Smooth muscle cell (in vitro differentiated cells): ENCODE results near the gene DENND1A. TPM values are rescaled to one million over a fixed set of nuclear protein-coding genes. Genes with fewer than 3 reads are reported as not detected.

Experiments
- DNase-seq: peaks from one replicate; lab custom pipeline; 2025; ENCODE audit not compliant: unreplicated experiment; lab: John Stamatoyannopoulos, UW
- H2AFZ ChIP-seq: fragments of 200-600 bp; sonication (generic); 2 replicates; pipeline ENCODE4 v1.6.0; 2016; ENCODE audit warnings: antibody characterized with exemption, low read depth, mild to moderate bottlenecking
- H3F3A ChIP-seq: fragments of 200-600 bp; sonication (generic); 2 replicates; pipeline ENCODE4 v1.6.0; 2017; ENCODE audit warnings: antibody characterized with exemption, low read depth
- H3K27ac ChIP-seq: fragments of 200-600 bp; sonication (generic); 2 replicates; pipeline ENCODE4 v1.5.1; 2016; ENCODE audit warnings: low read depth, mild to moderate bottlenecking
- H3K27me3 ChIP-seq: fragments of 200-600 bp; sonication (generic); 2 replicates; pipeline ENCODE4 v1.6.1; 2016; ENCODE audit warnings: low read depth, mild to moderate bottlenecking
- H3K36me3 ChIP-seq: fragments of 200-600 bp; sonication (generic); 2 replicates; pipeline ENCODE4 v1.5.1; 2016; ENCODE audit warnings: low read depth
- H3K4me1 ChIP-seq: fragments of 200-600 bp; sonication (generic); 2 replicates; pipeline ENCODE4 v1.5.1; 2016; ENCODE audit warnings: low read depth
- H3K4me2 ChIP-seq: fragments of 200-600 bp; sonication (generic); 2 replicates; pipeline ENCODE4 v1.6.0; 2016; ENCODE audit warnings: mild to moderate bottlenecking
- H3K4me3 ChIP-seq: fragments of 200-600 bp; sonication (generic); 2 replicates; pipeline ENCODE4 v1.5.1; 2016; ENCODE audit warnings: mild to moderate bottlenecking
- H3K79me2 ChIP-seq: fragments of 200-600 bp; sonication (generic); 2 replicates; pipeline ENCODE4 v1.6.0; 2016; ENCODE audit warnings: low read depth, mild to moderate bottlenecking
- H3K9ac ChIP-seq: fragments of 200-600 bp; sonication (generic); 2 replicates; pipeline ENCODE4 v1.6.0; 2016; ENCODE audit warnings: low read depth
- H3K9me3 ChIP-seq: fragments of 200-600 bp; sonication (generic); replicated peaks from 2 replicates; pipeline ENCODE4 v1.5.1; 2016; ENCODE audit warnings: low read depth
- H4K20me1 ChIP-seq: fragments of 200-600 bp; sonication (generic); 2 replicates; pipeline ENCODE4 v1.6.0; 2016; ENCODE audit warnings: low read depth
- WGBS: methylation state at CpG from one replicate; pipeline ENCODE4 v1.1.7; 2016; ENCODE audit warnings: low lambda C conversion rate; 5-methylcytosine and 5-hydroxymethylcytosine counted together
- polyA plus RNA-seq: library from polyadenylated mRNA; unstranded; fragments of >200 nt; fragmentation: Nextera tagmentation; extraction: Ambion mirVana; gene quantifications from 2 replicates; pipeline ENCODE4 v1.2.1, GENCODE V29; 2016
- total RNA-seq: library from RNA; depleted of rRNA; stranded (reverse); fragments of >200 nt; gene quantifications from 2 replicates; pipeline ENCODE4 v1.2.3, GENCODE V29; 2014
- TF ChIP-seq, protein P1 (sequence below): fragments of 200-600 bp; sonication (generic); IDR thresholded peaks from 2 replicates; pipeline ENCODE4 v1.5.1; 2017; ENCODE audit warnings: borderline replicate concordance, mild to moderate bottlenecking, antibody characterized with exemption; ENCODE audit not compliant: insufficient read depth, poor library complexity, severe bottlenecking

Gene DENND1A
- total and polyA plus RNA-seq, 2 experiments from 2014 or later: 8.1 to 20.2 TPM

DNA sequence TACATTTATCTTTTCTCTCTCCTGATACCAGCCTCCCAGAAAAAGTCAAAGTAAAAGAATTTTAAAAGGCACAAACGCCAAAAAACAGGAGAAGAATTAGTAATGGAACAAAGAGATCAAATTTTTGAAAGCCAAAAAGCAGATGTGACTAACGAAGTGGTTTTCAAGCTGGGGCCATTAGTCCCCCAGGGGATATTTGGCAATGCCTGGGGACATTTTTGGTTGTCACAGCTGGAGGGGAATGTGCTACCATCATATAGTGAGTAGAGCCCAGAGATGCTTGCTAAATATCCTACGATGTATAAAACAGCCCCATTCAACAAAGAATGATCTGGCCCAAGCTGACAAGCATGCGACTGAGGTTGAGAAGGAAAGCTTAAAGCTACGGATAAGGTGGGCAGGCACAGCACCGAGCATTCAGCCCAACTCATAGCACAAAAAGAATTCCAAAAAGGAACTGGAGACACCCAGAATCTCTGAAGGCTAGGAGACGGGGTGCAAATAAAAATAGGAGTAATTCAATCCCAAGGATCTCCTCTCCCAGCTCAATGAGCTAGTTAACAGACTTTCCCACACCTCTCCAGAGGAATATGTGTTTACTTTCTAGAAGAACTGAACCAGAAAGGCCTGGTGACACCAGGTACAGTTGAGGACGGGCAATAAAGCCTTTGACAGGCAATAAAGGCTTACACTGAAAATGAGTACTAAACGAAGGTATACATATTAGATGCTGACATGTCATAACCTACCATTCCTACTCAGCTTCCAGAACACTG lies 269.0 kb downstream of the DENND1A start:
- Histone ChIP-seq H3K4me2 (no peak overlapping the region), H3K27me3 (no peaks in the 10 kb centered on the region), H3K9me3 (peaks cover 3% of the 10 kb centered on the region), H3K27ac (no peak overlapping the region), H3K79me2 (no peaks in the 10 kb centered on the region), H3K4me1 (peaks cover 14% of the 10 kb centered on the region), H3K9ac (no peak overlapping the region), H4K20me1 (no peaks in the 10 kb centered on the region), H3K4me3 (no peak overlapping the region), H2AFZ (no peak overlapping the region), H3F3A (no peaks in the 10 kb centered on the region), H3K36me3 (peaks cover 17% of the 10 kb centered on the region)
- TF ChIP-seq, protein P1, sequence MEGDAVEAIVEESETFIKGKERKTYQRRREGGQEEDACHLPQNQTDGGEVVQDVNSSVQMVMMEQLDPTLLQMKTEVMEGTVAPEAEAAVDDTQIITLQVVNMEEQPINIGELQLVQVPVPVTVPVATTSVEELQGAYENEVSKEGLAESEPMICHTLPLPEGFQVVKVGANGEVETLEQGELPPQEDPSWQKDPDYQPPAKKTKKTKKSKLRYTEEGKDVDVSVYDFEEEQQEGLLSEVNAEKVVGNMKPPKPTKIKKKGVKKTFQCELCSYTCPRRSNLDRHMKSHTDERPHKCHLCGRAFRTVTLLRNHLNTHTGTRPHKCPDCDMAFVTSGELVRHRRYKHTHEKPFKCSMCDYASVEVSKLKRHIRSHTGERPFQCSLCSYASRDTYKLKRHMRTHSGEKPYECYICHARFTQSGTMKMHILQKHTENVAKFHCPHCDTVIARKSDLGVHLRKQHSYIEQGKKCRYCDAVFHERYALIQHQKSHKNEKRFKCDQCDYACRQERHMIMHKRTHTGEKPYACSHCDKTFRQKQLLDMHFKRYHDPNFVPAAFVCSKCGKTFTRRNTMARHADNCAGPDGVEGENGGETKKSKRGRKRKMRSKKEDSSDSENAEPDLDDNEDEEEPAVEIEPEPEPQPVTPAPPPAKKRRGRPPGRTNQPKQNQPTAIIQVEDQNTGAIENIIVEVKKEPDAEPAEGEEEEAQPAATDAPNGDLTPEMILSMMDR: no peak
- WGBS: 90% methylated on average over 9 of the region's 9 CpGs
- no peak for DNase-seq

DNA sequence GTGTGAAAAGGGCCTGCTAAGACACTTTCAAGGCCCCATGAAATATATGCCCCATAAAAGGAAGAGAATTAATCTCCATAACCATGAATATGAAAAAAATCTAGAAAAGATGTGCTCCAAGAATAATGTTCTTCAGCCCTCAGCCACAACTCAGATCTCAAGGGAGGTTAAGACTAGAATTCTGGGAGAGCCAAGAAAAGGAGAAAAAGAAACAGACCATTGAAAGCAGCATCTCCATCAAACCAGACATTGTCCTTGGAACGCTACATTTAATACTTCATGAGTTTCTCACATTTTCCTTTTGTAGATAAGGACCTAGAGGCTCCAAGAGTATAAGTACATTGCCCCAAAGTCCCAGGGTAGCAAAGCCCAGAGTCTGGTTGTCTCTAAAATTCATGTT lies 270.6 kb downstream of the DENND1A start:
- Histone ChIP-seq H3K79me2 (no peaks in the 10 kb centered on the region), H3K4me2 (no peak overlapping the region), H3K9me3 (peaks cover 3% of the 10 kb centered on the region), H3K27me3 (no peaks in the 10 kb centered on the region), H2AFZ (no peak overlapping the region), H3K36me3 (peaks cover 8% of the 10 kb centered on the region), H3K27ac (no peak overlapping the region), H3K4me3 (no peak overlapping the region), H3K4me1 (peaks cover 14% of the 10 kb centered on the region), H3K9ac (no peak overlapping the region), H3F3A (no peaks in the 10 kb centered on the region), H4K20me1 (no peaks in the 10 kb centered on the region)
- TF ChIP-seq, protein P1: no peak
- DNase-seq: no peak
- WGBS: 28% methylated on average over 1 of the region's 1 CpG

DNA sequence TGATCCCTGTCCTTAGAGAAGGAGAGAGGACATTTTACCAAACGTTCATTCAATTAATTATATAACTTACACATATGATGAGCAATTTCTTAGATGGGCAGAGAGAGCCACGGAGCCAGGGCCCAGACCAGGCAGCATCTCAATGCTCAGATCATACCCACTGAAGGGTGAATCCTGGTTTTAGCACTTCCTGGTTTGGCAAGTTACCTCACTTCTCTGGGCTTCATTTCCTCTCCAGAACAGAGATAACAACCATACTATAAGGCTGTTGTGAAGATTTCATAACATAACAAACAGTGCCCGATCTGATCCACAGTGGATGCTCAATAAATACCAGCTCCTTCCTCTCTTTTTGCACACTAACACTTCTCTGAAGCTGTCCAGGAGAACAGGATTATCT lies 271.1 kb downstream of the DENND1A start:
- H3K4me3 ChIP-seq: no peak overlapping the region
- peaks cover 14% of the 10 kb centered on the region for H3K4me1 ChIP-seq
- 72% methylated on average over 3 of the region's 3 CpGs for WGBS
- TF ChIP-seq, protein P1: no peak
- H3F3A ChIP-seq: no peaks in the 10 kb centered on the region
- H3K27ac ChIP-seq: no peak overlapping the region
- H4K20me1 ChIP-seq: no peaks in the 10 kb centered on the region
- H3K9ac ChIP-seq: no peak overlapping the region
- H3K4me2 ChIP-seq: no peak overlapping the region
- H3K36me3 ChIP-seq: peaks cover 8% of the 10 kb centered on the region
- no peak overlapping the region for H2AFZ ChIP-seq
- H3K79me2 ChIP-seq: no peaks in the 10 kb centered on the region
- no peaks in the 10 kb centered on the region for H3K27me3 ChIP-seq
- peaks cover under 1% of the 10 kb centered on the region for H3K9me3 ChIP-seq
- no peak for DNase-seq

DNA sequence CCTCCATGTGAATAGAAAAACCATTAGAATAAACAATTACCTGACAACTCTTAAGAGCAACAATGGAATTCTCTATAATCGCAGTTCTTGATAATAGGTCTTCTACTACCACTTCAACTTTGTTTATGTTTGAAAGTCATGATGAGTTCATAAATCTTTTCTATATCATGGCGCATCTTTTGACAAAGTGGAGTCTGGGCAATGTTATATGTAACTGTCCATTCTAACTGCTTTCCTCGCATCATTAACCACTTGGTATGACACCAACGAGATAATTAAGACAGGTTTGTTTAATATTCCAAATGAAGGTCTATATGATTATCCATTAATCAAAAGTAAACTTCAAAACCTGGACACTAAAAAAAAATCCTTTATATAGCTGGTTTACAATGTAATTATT lies 272.0 kb downstream of the DENND1A start:
- peaks cover 14% of the 10 kb centered on the region for H3K4me1 ChIP-seq
- no peaks in the 10 kb centered on the region for H3K27me3 ChIP-seq
- no peaks in the 10 kb centered on the region for H3K79me2 ChIP-seq
- H3K27ac ChIP-seq: no peak overlapping the region
- DNase-seq: no peak
- H2AFZ ChIP-seq: no peak overlapping the region
- TF ChIP-seq, protein P1: no peak
- H4K20me1 ChIP-seq: no peaks in the 10 kb centered on the region
- no peaks in the 10 kb centered on the region for H3F3A ChIP-seq
- no peak overlapping the region for H3K9ac ChIP-seq
- H3K36me3 ChIP-seq: peaks cover 8% of the 10 kb centered on the region
- no peaks in the 10 kb centered on the region for H3K9me3 ChIP-seq
- WGBS: 90% methylated on average over 4 of the region's 4 CpGs
- no peak overlapping the region for H3K4me2 ChIP-seq
- no peak overlapping the region for H3K4me3 ChIP-seq
